ENCODE results near the gene ABLIM2. TPM values are rescaled to one million over a fixed set of nuclear protein-coding genes. Genes with fewer than 3 reads are reported as not detected.

Gene ABLIM2
- total and polyA plus RNA-seq, 10 of the 15 experiments (the other 5 are each of a cell fraction or from before 2014, with no cell fraction given) = 0.03 to 0.15 (median 0.05) TPM; not detected in 7

DNA sequence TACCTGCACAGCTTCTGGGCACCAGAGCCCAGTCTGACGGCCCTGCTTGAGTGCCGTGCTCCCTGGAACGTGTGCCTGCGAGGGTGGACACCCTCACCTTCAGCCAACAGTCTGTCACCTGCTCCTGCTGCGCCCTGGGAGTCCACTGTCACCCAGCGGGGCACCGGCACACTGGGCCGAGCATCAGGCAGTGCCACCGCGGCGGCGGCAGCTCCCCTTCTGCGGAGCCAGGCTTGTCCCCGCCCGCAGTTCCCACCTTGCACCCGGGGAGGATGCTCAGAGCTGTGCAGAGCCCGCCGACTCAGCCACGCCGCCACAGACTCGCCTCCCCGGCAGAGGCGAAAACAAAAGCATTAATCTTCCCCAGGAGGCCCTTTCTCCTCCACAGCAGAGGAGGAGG lies 86.8 kb downstream of the ABLIM2 start:
- H3K9ac ChIP-seq (ENCODE audit: control insufficient read depth, insufficient read depth, low read length) = no peak overlapping the region
- no peaks in the 10 kb centered on the region for H3K79me2 ChIP-seq (ENCODE audit: control insufficient read depth, insufficient read depth, low read length)
- DNase-seq (ENCODE audit: low read depth, low spot score) = no peak
- no peaks in the 10 kb centered on the region for H3K36me3 ChIP-seq (ENCODE audit: control insufficient read depth in 2 of 2, insufficient read depth in 2 of 2, low read length in 1 of 2)
- in situ Hi-C loops (cut with MboI) (no loop called here), intact Hi-C loops (cut with micrococcal nuclease; ENCODE audit: unreplicated experiment) (no loop called here)
- SMC1A ChIA-PET (ENCODE audit: uncharacterized antibody, unreplicated experiment) = no interaction called here
- RAD21 ChIA-PET (ENCODE audit: unreplicated experiment) = no interaction called here
- ATAC-seq = no peak
- no peaks in the 10 kb centered on the region for H3K4me1 ChIP-seq (ENCODE audit: control insufficient read depth, insufficient read depth, low read length)
- WGBS (ENCODE audit: insufficient coverage, insufficient replicate concordance, low lambda C conversion rate, missing lambda C conversion rate) = 27% methylated on average over 20 of the region's 23 CpGs
- POLR2A ChIA-PET = no interaction called here
- TF ChIP-seq CHD2 (IDR thresholded peaks at IDR 0.05; ENCODE audit: borderline replicate concordance, low read depth, low read length) = no peak
- TF ChIP-seq ZSCAN29 (IDR thresholded peaks at IDR 0.05) = no peak
- TF ChIP-seq STAT3 (IDR thresholded peaks at IDR 0.05; ENCODE audit: low read depth, low read length) = no peak
- TF ChIP-seq, protein P1, sequence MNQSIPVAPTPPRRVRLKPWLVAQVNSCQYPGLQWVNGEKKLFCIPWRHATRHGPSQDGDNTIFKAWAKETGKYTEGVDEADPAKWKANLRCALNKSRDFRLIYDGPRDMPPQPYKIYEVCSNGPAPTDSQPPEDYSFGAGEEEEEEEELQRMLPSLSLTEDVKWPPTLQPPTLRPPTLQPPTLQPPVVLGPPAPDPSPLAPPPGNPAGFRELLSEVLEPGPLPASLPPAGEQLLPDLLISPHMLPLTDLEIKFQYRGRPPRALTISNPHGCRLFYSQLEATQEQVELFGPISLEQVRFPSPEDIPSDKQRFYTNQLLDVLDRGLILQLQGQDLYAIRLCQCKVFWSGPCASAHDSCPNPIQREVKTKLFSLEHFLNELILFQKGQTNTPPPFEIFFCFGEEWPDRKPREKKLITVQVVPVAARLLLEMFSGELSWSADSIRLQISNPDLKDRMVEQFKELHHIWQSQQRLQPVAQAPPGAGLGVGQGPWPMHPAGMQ (IDR thresholded peaks at IDR 0.05; ENCODE audit: borderline replicate concordance) = no peak
- TF ChIP-seq NFYB (IDR thresholded peaks at IDR 0.05; ENCODE audit: insufficient read depth, low read depth, low read length) = no peak
- TF ChIP-seq MYB (IDR thresholded peaks at IDR 0.05; ENCODE audit: borderline replicate concordance, low read depth, low read length) = no peak
- no peak for TF ChIP-seq GATAD2B (conservative IDR thresholded peaks at IDR 0.05; ENCODE audit: low read depth)
- no peak for TF ChIP-seq ZNF24 (IDR thresholded peaks at IDR 0.05)
- TF ChIP-seq, protein P2, sequence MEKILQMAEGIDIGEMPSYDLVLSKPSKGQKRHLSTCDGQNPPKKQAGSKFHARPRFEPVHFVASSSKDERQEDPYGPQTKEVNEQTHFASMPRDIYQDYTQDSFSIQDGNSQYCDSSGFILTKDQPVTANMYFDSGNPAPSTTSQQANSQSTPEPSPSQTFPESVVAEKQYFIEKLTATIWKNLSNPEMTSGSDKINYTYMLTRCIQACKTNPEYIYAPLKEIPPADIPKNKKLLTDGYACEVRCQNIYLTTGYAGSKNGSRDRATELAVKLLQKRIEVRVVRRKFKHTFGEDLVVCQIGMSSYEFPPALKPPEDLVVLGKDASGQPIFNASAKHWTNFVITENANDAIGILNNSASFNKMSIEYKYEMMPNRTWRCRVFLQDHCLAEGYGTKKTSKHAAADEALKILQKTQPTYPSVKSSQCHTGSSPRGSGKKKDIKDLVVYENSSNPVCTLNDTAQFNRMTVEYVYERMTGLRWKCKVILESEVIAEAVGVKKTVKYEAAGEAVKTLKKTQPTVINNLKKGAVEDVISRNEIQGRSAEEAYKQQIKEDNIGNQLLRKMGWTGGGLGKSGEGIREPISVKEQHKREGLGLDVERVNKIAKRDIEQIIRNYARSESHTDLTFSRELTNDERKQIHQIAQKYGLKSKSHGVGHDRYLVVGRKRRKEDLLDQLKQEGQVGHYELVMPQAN (conservative IDR thresholded peaks at IDR 0.05) = no peak
- TF ChIP-seq HCFC1 (IDR thresholded peaks at IDR 0.05; ENCODE audit: low read length) = no peak
- TF ChIP-seq TCF12 (IDR thresholded peaks at IDR 0.05; ENCODE audit: low read depth, low read length) = no peak
- no peak overlapping the region for H3K27ac ChIP-seq (ENCODE audit: control insufficient read depth, insufficient read depth)
- H3K4me2 ChIP-seq (ENCODE audit: control insufficient read depth, insufficient read depth) = no peak overlapping the region
- H3K4me3 ChIP-seq = no peak overlapping the region
- CTCF ChIA-PET = no interaction called here
- FAIRE-seq = no peak
- no peaks in the 10 kb centered on the region for H3K9me3 ChIP-seq (replicated peaks; ENCODE audit: control insufficient read depth, insufficient read depth, low read length)
- no peak overlapping the region for H2AFZ ChIP-seq (ENCODE audit: control insufficient read depth, low read depth, low read length)
- H4K20me1 ChIP-seq (ENCODE audit: control insufficient read depth, insufficient read depth) = no peaks in the 10 kb centered on the region
- BruUV-seq (replicated peaks) = no TSS peak
- no peaks in the 10 kb centered on the region; a peak in 2 of 4 replicates for H3K27me3 ChIP-seq (replicated peaks in 1 of 2; ENCODE audit: control insufficient read depth in 2 of 2, insufficient read depth in 2 of 2, low read length in 1 of 2)
